H1 (cell line): ENCODE measurements around the gene ZBED1. TPM values are rescaled to one million over a fixed set of nuclear protein-coding genes. Genes with fewer than 3 reads are reported as not detected.
A peak's percentile ranks its signal among the peaks of the same experiment; 100 is the strongest.

Experiments used
- CTCF ChIA-PET: fragments of 300-600 bp; sonication (Branson Sonifier 250); formaldehyde crosslinking; loops from one replicate; lab custom pipeline; 2021; ENCODE audit not compliant: partially characterized antibody; lab: Charles Lee
- POLR2A ChIA-PET: fragments of 300-600 bp; sonication (Branson Sonifier 250); formaldehyde crosslinking; loops from one replicate; lab custom pipeline; 2021; ENCODE audit warnings: inconsistent platforms; ENCODE audit not compliant: partially characterized antibody; lab: Charles Lee
- DNase-seq, 2 experiments: peaks; one replicate each; pipeline versions ENCODE4 v3.0.0 to v3.0.0-alpha.2; 2010 to 2022; ENCODE audit warnings: low spot score in 2 of 2, low read depth in 1 of 2, mixed read lengths in 1 of 2
- FAIRE-seq: peaks from 2 replicates; lab custom pipeline; 2011; peaks lifted over from hg19 to GRCh38; lab: Jason Lieb, UNC
- H2AFZ ChIP-seq: 2 replicates; pipeline ENCODE4 v1.8.1; 2012; ENCODE audit warnings: low read length, inconsistent platforms
- H2AK5ac ChIP-seq: 2 replicates; pipeline ENCODE4 v1.6.1; 2013; ENCODE audit warnings: low read depth, low read length
- H2BK120ac ChIP-seq: replicated peaks from 2 replicates; pipeline ENCODE3; 2013; ENCODE audit warnings: low read depth, low read length, inconsistent platforms
- H2BK12ac ChIP-seq: 2 replicates; pipeline ENCODE4 v1.6.1; 2013; ENCODE audit warnings: low read depth, low read length
- H2BK15ac ChIP-seq: 2 replicates; pipeline ENCODE4 v1.6.1; 2013; ENCODE audit warnings: low read length
- H2BK20ac ChIP-seq: 2 replicates; pipeline ENCODE4 v1.6.1; 2013; ENCODE audit warnings: low read length
- H2BK5ac ChIP-seq: 2 replicates; pipeline ENCODE4 v1.6.1; 2013; ENCODE audit warnings: low read depth, low read length
- H3K14ac ChIP-seq: 2 replicates; pipeline ENCODE4 v1.6.1; 2013; ENCODE audit warnings: inconsistent platforms; ENCODE audit not compliant: insufficient read length
- H3K18ac ChIP-seq: 2 replicates; pipeline ENCODE4 v1.6.1; 2013; ENCODE audit warnings: low read length; ENCODE audit errors: extremely low read depth
- H3K23ac ChIP-seq: 2 replicates; pipeline ENCODE4 v1.6.1; 2013; ENCODE audit warnings: inconsistent platforms; ENCODE audit not compliant: insufficient read length
- H3K23me2 ChIP-seq: 2 replicates; pipeline ENCODE4 v1.6.1; 2013; ENCODE audit warnings: low read depth, low read length
- H3K27ac ChIP-seq: 2 replicates; pipeline ENCODE4 v1.6.1; 2011; ENCODE audit warnings: low read depth, low read length, inconsistent platforms
- H3K27me3 ChIP-seq, 4 experiments: replicated peaks in 1 of 4; 1 replicate in 1 of 4; 2 replicates in 3 of 4; pipeline versions ENCODE4 v1.6.1 to v1.8.1; 2011 to 2013; ENCODE audit warnings: low read length in 3 of 4, mild to moderate bottlenecking in 3 of 4, inconsistent platforms in 2 of 4, mixed read lengths in 2 of 4, moderate library complexity in 1 of 4; ENCODE audit not compliant: control insufficient read depth in 3 of 4, insufficient read depth in 3 of 4; ENCODE audit errors: extremely low read depth in 1 of 4
- H3K36me3 ChIP-seq, 4 experiments: 2 replicates each; pipeline versions ENCODE4 v1.6.1 to v1.8.1; 2011 to 2013; ENCODE audit warnings: mild to moderate bottlenecking in 4 of 4, low read length in 3 of 4, moderate library complexity in 2 of 4, control low read depth in 1 of 4, inconsistent platforms in 1 of 4; ENCODE audit not compliant: insufficient read depth in 4 of 4, control insufficient read depth in 2 of 4
- H3K4ac ChIP-seq: replicated peaks from 2 replicates; pipeline ENCODE3; 2013; ENCODE audit warnings: low read length, low read depth, mixed read lengths, inconsistent platforms; ENCODE audit not compliant: insufficient read length
- H3K4me1 ChIP-seq, 4 experiments: replicated peaks in 1 of 4; 1 replicate in 1 of 4; 2 replicates in 3 of 4; pipeline versions ENCODE4 v1.6.1 to v1.8.1; 2011 to 2013; ENCODE audit warnings: low read length in 3 of 4, inconsistent platforms in 2 of 4, mixed read lengths in 1 of 4; ENCODE audit not compliant: insufficient read depth in 4 of 4, control insufficient read depth in 3 of 4
- H3K4me2 ChIP-seq, 2 experiments: 2 replicates each; pipeline versions ENCODE4 v1.6.1 to v1.8.1; 2011 to 2013; ENCODE audit warnings: low read depth in 2 of 2, low read length in 2 of 2, control low read depth in 1 of 2, inconsistent platforms in 1 of 2, mild to moderate bottlenecking in 1 of 2; ENCODE audit not compliant: insufficient read depth in 1 of 2
- H3K4me3 ChIP-seq, 4 experiments: fragments of 200-600, 300-600 bp in 1 of 4; sonication (generic), shearing (Covaris generic), sonication (Bioruptor Twin) in 1 of 4; 2 replicates each; pipeline versions ENCODE4 v1.5.1 to v1.8.1; 2011 to 2016; ENCODE audit warnings: low read length in 4 of 4, low read depth in 3 of 4, control low read depth in 2 of 4, inconsistent platforms in 2 of 4, mild to moderate bottlenecking in 2 of 4, mixed read lengths in 1 of 4, moderate library complexity in 1 of 4; ENCODE audit not compliant: insufficient read depth in 2 of 4; ENCODE audit errors: extremely low read depth in 1 of 4
- H3K56ac ChIP-seq: replicated peaks from 2 replicates; pipeline ENCODE3; 2013; ENCODE audit warnings: low read depth, mild to moderate bottlenecking, mixed read lengths, low read length, inconsistent platforms; ENCODE audit not compliant: insufficient read length
- H3K79me1 ChIP-seq: 2 replicates; pipeline ENCODE4 v1.6.1; 2013; ENCODE audit warnings: low read depth, low read length, control low read depth
- H3K79me2 ChIP-seq, 2 experiments: 2 replicates each; pipeline versions ENCODE4 v1.6.1 to v1.8.1; 2012 to 2013; ENCODE audit warnings: low read length in 2 of 2, mild to moderate bottlenecking in 2 of 2, inconsistent platforms in 1 of 2; ENCODE audit not compliant: insufficient read depth in 2 of 2, control insufficient read depth in 1 of 2
- H3K9ac ChIP-seq, 4 experiments: replicated peaks in 1 of 4; 1 replicate in 1 of 4; 2 replicates in 3 of 4; pipeline versions ENCODE4 v1.6.1 to v1.8.1; 2011 to 2013; ENCODE audit warnings: low read depth in 3 of 4, low read length in 3 of 4, control low read depth in 2 of 4, mild to moderate bottlenecking in 2 of 4, moderate library complexity in 2 of 4, inconsistent platforms in 1 of 4; ENCODE audit errors: extremely low read depth in 1 of 4
- H3K9me3 ChIP-seq, 2 experiments: 2 replicates each; pipeline versions ENCODE4 v1.6.1 to v1.8.1; 2012 to 2013; ENCODE audit warnings: mild to moderate bottlenecking in 2 of 2, moderate library complexity in 2 of 2, control low read depth in 1 of 2, inconsistent platforms in 1 of 2, low read depth in 1 of 2, low read length in 1 of 2, mixed read lengths in 1 of 2; ENCODE audit not compliant: insufficient read depth in 2 of 2
- H4K20me1 ChIP-seq, 2 experiments: replicated peaks in 1 of 2; 2 replicates each; pipeline versions ENCODE3 to v1.8.1; 2011 to 2013; ENCODE audit warnings: inconsistent platforms in 2 of 2, low read length in 2 of 2, mild to moderate bottlenecking in 1 of 2; ENCODE audit not compliant: insufficient read depth in 2 of 2, control insufficient read depth in 1 of 2
- H4K5ac ChIP-seq: 2 replicates; pipeline ENCODE4 v1.6.1; 2013; ENCODE audit warnings: low read length, low read depth, mixed read lengths, inconsistent platforms; ENCODE audit not compliant: insufficient read length
- H4K8ac ChIP-seq: 2 replicates; pipeline ENCODE4 v1.8.0; 2013; ENCODE audit warnings: mild to moderate bottlenecking, moderate library complexity, low read length, inconsistent platforms; ENCODE audit not compliant: insufficient read depth; ENCODE audit errors: extremely low read depth
- H4K91ac ChIP-seq: replicated peaks from 2 replicates; pipeline ENCODE3; 2013; ENCODE audit warnings: low read length, mixed read lengths, inconsistent platforms; ENCODE audit not compliant: insufficient read length
- ATF2 ChIP-seq: IDR thresholded peaks from 2 replicates; pipeline ENCODE4 v1.6.1; 2012; ENCODE audit warnings: low read length, inconsistent platforms
- BACH1 ChIP-seq: IDR thresholded peaks from 2 replicates; pipeline ENCODE4 v1.6.1; 2012; ENCODE audit warnings: low read length, improper control_type of control experiment
- RFX5 ChIP-seq: IDR thresholded peaks from 2 replicates; pipeline ENCODE4 v1.6.1; 2011; ENCODE audit warnings: low read depth, low read length, improper control_type of control experiment, borderline replicate concordance
- WGBS, 2 experiments: shearing (Covaris generic) in 1 of 2; methylation state at CpG; one replicate each; pipeline versions ENCODE4 v1.1.6 to v1.1.7; 2013 to 2015; ENCODE audit warnings: low lambda C conversion rate in 2 of 2, mixed read lengths in 2 of 2, inconsistent platforms in 1 of 2, low coverage in 1 of 2, missing lambda C conversion rate in 1 of 2; ENCODE audit not compliant: insufficient replicate concordance in 2 of 2, insufficient coverage in 1 of 2, insufficient read length in 1 of 2; ENCODE audit errors: extremely low coverage in 1 of 2, missing lambda C conversion rate in 1 of 2; 5-methylcytosine and 5-hydroxymethylcytosine counted together
- polyA plus RNA-seq, 7 experiments: library from polyadenylated mRNA; depleted of rRNA in 3 of 7; stranded (reverse) in 5 of 7; unstranded in 2 of 7; fragments of >200 nt in 5 of 7; fragments of 200-250 nt in 2 of 7; gene quantifications; 1 replicate in 5 of 7; 2 replicates in 1 of 7; 4 replicates in 1 of 7; pipeline versions ENCODE4 v1.2.1 to v1.2.3, GENCODE V29; 2011 to 2013; ENCODE audit warnings: missing spikeins in 2 of 7, mixed read lengths in 2 of 7
- total RNA-seq: library from RNA; stranded (reverse); fragmentation: NEBNext Ultra II Directional; extraction: Animal tissue kit (Norgen Biotek cat#: 25700); gene quantifications from 2 replicates; pipeline ENCODE4 v1.2.1, GENCODE V29; 2021

The ZBED1 gene
- total and polyA plus RNA-seq, 2 of the 8 experiments (the other 6 are each of a cell fraction or from before 2014, with no cell fraction given): 28.5 to 45.8 TPM

- POLR2A ChIA-PET: no interaction called here
These were observed 32.6 kb upstream of the ZBED1 start for GRCh38 chrX:2533424-2533823.

More at GRCh38 chrX:2533424-2533823, 32.6 kb upstream of the ZBED1 start:
- no peaks in the 10 kb centered on the region for H4K20me1 ChIP-seq
- DNase-seq: no peak
- H3K79me2 ChIP-seq: no peaks in the 10 kb centered on the region
- 0 out of 2 replicates have a peak overlapping the region, but pooled peaks have one; percentile 52 for H2BK12ac ChIP-seq
- H4K5ac ChIP-seq: no peak overlapping the region
- no peaks in the 10 kb centered on the region for H3K36me3 ChIP-seq
- H3K4me3 ChIP-seq: no peak overlapping the region
- H3K4me2 ChIP-seq: no peak overlapping the region
- FAIRE-seq: no peak
- no peak overlapping the region for H3K27ac ChIP-seq
- H3K14ac ChIP-seq: no peak overlapping the region
- no peak overlapping the region for H3K4ac ChIP-seq
- 95% methylated on average over 8 of the region's 8 CpGs; no CpG with 5 or more reads in 1 of the 2 experiments for WGBS, 2 experiments
- H3K9me3 ChIP-seq: no peaks in the 10 kb centered on the region
- H3K18ac ChIP-seq: no peak overlapping the region
- H4K8ac ChIP-seq: no peak overlapping the region
- no peak overlapping the region for H2BK120ac ChIP-seq
- no peaks in the 10 kb centered on the region for H3K4me1 ChIP-seq
- CTCF ChIA-PET: no interaction called here
- H2BK15ac ChIP-seq: no peak overlapping the region; the same call in 1 of the 2 replicates
- no peak overlapping the region for H3K23ac ChIP-seq
- H3K23me2 ChIP-seq: no peaks in the 10 kb centered on the region
- no peak overlapping the region for H4K91ac ChIP-seq
- H2AFZ ChIP-seq: peak overlapping the region; percentile 54; the same call in 1 of the 2 replicates
- no peak overlapping the region for H3K9ac ChIP-seq
- H2BK20ac ChIP-seq: peak overlapping the region; percentile 56; the same call in 1 of the 2 replicates
- no peak overlapping the region for H3K56ac ChIP-seq
- H3K27me3 ChIP-seq: no peaks in the 10 kb centered on the region
- H2BK5ac ChIP-seq: no peak overlapping the region
- H3K79me1 ChIP-seq: no peaks in the 10 kb centered on the region
- no peak overlapping the region for H2AK5ac ChIP-seq
- TF ChIP-seq ATF2 (no peak), BACH1 (no peak), RFX5 (no peak)
